ENCODE measurements around the gene NPAS3.

The NPAS3 gene

DNA sequence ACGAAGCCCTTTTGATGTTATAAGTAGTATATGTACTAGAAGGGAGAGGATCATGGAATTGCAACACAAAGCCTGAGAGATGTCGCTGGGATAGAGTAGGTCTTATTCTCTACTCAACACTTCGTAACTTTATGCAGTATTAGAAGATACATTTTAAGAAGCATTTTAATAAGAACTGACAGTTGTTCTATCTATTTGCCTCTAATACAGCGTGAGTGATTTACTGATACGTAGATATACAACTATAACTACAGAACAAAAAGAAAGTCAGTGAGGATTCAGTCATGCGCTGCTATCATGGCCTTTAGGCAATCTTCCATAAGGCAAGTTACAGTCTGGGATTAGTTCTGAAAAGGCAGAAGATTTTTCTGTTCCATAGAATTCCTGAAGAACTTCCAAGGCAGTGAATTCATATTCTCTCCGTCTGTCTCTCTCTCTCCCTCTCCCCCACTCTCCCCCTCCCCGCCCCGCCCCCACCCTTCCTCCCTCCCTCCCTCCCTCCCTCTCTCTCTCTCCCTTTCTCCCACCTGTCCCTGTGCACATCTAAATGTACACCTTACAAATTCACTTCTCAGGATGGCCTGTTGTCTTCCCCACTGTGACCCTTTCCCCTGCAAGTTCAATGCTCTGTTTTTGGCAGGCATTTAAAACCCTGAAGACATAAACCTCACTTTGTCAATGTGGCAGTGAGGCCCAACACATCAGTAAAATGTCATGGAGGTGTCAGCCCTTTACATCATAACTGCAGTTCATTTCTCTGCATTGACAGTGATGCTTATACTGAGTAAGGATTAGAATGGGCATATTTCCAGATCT, 541.6 kb downstream of the NPAS3 start:
- no peak for DNase-seq (ENCODE audit: low read depth)
- in situ Hi-C loops (cut with HindIII; ENCODE audit: low sequenced_read_pairs): no loop called here
- no peak overlapping the region for H3K4me3 ChIP-seq (ENCODE audit: low read depth, low read length)
- no peak for TF ChIP-seq CTCF (IDR thresholded peaks at IDR 0.05; ENCODE audit: low read depth, low read length, missing control alignments)

DNA sequence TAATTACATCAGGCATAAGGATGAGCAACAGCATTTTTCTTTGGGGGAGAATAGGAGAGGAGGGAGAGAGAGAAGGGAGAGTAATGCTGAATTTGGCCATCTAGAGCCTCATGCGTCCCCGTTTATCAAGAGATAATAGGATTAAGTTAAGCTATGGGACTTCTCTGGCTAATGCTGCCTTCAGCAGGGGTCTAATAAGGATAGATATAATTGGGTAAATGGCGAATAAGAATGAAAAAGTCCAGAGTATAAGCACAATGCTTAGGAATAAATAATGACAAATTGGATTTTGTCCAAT, 542.2 kb downstream of the NPAS3 start:
- TF ChIP-seq CTCF (IDR thresholded peaks at IDR 0.05; ENCODE audit: low read depth, low read length, missing control alignments): no peak
- DNase-seq (ENCODE audit: low read depth): no peak
- in situ Hi-C loops (cut with HindIII; ENCODE audit: low sequenced_read_pairs): no loop called here
- H3K4me3 ChIP-seq (ENCODE audit: low read depth, low read length): no peak overlapping the region

- H3K4me3 ChIP-seq (ENCODE audit: low read depth, low read length): no peak overlapping the region
- in situ Hi-C loops (cut with HindIII; ENCODE audit: low sequenced_read_pairs): no loop called here
- no peak for DNase-seq (ENCODE audit: low read depth)
- TF ChIP-seq CTCF (IDR thresholded peaks at IDR 0.05; ENCODE audit: low read depth, low read length, missing control alignments): no peak
Measured at GRCh38 chr14:33483110-33483509, 544.4 kb downstream of the NPAS3 start.

DNA sequence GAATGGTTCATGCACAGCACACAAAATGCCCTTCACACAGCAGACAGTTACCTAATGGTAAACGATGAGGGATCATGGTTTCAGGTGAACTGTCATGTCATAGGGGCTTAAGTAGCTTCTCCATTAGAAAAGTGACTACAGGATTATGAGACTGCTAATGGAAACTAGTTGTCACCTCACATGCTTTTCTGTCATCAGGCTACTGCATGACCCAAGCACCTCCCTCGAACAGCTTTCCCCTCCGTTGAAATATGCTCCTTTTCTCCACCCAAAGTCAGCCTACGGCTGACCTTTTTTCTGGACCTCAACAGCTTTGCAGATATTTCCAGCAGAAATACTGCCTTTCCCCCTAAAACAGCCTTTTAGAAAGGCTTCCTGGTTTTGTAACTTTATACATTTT, 544.9 kb downstream of the NPAS3 start:
- in situ Hi-C loops (cut with HindIII; ENCODE audit: low sequenced_read_pairs): no loop called here

GRCh38 chr14:33484264-33484663, 545.6 kb downstream of the NPAS3 start:
- TF ChIP-seq CTCF (IDR thresholded peaks at IDR 0.05; ENCODE audit: low read depth, low read length, missing control alignments): no peak
- in situ Hi-C loops (cut with HindIII; ENCODE audit: low sequenced_read_pairs): no loop called here
- H3K4me3 ChIP-seq (ENCODE audit: low read depth, low read length): no peak overlapping the region
- DNase-seq (ENCODE audit: low read depth): no peak

More for the DNA sequence above, 544.9 kb downstream of the NPAS3 start:
- no peak for DNase-seq (ENCODE audit: low read depth)
- TF ChIP-seq CTCF (IDR thresholded peaks at IDR 0.05; ENCODE audit: low read depth, low read length, missing control alignments): no peak
- no peak overlapping the region for H3K4me3 ChIP-seq (ENCODE audit: low read depth, low read length)

GRCh38 chr14:33486332-33486890, 547.7 kb downstream of the NPAS3 start:
- in situ Hi-C loops (cut with HindIII; ENCODE audit: low sequenced_read_pairs): no loop called here
- TF ChIP-seq CTCF (IDR thresholded peaks at IDR 0.05; ENCODE audit: low read depth, low read length, missing control alignments): no peak
- no peak for DNase-seq (ENCODE audit: low read depth)
- H3K4me3 ChIP-seq (ENCODE audit: low read depth, low read length): no peak overlapping the region

Data from astrocyte of the cerebellum (primary cell).